HG02970 (cell line): ENCODE results near the gene LPAR5.

Experiments used
- ATAC-seq: cut with Tn5 transposase; IDR thresholded peaks from one replicate; pipeline ENCODE4 v1.9.1; 2021; ENCODE audit warnings: mild to moderate bottlenecking, moderate library complexity, moderate number of reproducible peaks; ENCODE audit not compliant: unreplicated experiment, low FRiP score

LPAR5 gene

DNA sequence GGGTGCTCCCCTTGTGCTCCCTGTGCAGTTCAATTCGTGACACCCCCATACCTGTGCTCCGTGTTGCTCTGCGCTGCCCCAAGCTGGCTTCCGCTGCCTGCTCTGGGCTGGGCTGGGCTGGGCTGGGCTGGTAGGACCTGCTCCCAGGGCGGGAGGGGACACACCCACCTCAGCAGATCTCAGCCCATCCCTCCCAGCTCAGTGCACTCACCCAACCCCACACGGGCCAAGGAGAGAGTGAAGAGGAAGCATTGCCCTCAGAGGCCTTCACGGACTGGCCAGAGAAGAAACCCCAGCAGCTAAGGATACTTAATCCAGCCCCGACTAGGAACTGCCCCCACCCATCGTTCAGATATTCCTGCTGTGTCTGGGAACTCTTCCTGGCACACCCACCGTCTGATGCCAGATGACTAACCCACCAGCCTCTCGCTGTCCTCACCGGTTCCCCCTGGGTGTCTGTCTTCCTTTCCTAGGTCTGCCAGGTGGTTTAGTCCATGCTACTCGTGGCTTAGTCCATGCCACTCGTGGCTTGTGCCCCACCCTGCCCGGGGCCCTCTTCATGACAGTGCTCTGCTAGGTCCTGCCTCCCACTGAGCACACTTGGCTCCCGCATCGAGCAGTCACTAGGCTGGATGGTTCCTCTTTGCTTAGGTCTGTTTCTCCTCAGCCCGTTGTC lies at the start of gene LPAR5:
TSS of gene LPAR5 (minus strand) at position 104 of the 676 bp plus-strand sequence. CDS start 14,711 bp downstream, outside the sequence.
- ATAC-seq, result peak; percentile 41

DNA sequence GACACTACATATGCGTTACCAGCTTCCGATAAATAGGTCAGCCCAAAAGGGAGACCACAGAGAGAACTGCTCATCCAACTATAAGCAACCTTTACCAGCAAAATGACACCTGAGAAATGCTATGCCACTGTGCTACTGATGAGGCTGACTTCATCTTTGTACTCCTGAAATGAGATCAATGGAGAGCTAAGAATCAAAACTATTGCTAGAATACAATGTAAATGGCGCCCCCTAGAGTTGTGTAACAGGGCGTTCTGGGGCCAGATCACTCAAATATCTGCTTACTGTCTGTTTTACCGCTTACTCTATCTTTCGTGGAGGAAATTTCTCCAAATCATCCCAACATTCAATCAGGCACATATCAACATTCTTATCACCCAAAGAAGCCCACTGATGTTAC lies 48.9 kb upstream of the LPAR5 start:
- no peak for ATAC-seq

DNA sequence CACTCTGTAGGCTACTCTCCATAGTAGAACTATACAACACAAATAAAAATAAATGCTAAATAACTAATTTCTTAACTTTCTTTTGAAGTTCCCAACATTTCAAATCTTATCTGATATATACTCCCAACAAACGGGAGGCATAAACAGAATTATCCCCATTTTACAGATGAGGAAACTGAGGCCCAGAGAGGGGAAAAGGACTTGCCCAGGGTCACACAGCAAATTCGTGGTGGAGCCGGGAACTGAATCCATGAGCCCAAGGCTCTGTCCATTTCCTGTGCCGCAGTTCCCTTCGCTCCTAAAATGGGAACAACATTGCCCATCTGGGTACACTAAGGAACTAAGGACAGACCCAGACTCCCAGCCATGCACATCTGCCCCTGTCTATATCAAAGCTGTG lies 41.2 kb upstream of the LPAR5 start:
- ATAC-seq, result no peak

DNA sequence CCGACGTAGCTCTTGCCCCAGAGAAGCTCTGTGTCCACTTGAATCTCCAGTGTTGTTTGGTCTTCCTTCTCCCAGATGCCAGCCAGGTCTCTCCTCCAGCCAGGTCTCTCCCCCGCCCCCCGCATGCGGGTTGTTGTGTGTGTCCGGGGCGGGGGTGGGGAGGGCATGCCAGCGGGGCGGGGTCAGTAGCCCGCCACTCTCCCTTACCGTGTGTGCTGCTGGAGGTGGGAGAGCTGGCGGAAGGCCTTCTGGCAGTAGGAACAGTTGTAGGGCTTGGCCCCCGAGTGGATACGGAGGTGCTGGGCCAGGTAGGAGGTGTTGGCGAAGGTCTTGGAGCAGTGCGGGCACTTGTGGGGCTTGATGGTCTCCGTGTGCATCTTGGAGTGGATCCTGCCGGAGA lies 36.4 kb upstream of the LPAR5 start:
- no peak for ATAC-seq

DNA sequence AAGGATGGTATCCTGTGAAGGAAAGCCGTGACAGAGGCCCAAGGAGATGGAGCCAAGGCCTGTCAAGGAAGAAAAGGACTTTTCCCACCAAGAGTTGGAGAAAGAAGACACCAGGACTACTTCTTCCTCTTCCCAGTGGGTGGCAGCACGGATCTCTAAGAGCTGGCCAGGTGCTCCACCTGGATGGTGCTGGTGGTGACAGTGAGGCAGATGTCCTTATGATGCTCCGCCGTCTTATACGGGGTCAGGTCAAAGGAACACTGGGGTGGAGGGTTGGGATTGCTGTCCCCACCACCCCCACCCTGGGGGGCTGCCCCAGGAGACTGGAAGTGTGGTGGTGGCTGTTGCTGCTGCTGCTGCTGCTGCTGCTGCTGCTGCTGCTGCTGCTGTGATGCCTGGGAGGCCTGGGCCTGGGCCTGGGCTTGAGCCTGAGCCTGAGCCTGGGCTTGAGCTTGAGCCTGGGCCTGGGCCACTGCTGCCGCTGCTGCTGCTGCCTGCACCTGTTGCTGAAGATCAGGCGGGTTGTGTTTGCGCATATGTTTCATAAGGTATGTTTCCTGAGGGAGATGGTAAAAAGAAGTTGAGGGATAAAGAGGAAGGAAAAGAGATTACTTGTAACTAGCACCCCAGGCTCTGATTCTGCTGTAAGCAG lies 31.9 kb upstream of the LPAR5 start:
- ATAC-seq, result no peak

DNA sequence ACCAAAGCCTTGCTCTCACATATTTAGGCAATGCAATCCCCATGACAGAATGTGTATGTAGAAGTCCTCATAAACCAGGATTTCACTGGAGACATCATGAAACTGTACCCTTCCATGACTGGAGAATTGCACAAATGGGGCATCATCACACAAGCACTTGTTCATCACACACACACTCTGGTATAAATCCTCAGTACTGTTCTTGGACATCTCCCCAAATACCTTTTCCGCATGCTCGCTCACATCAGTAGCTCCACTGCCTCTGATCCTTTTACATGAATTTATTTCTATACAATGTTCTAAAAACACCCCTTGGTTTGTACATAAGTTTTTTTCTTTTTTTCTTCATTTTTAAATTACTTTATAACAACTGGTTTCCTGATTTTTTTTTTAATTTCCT lies 30.5 kb upstream of the LPAR5 start:
- no peak for ATAC-seq

DNA sequence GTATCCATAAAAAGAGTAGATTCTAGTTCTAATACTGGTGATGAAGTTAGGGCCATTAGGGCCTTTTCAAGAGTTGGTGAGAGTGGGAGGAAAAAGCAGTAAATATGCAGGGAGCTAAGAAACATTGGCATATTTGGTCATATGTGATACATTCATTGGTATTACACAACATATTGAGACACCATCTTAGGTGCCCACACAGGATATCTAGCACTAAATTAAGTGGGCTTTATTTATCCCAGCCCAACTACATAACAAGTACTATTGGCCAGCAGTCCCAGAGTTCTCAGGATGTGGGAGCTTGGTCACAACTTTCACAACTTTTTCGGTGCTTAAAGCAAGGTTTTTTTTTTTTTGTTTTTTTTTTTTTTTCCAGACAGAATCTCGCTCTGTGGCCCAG lies 29.1 kb upstream of the LPAR5 start:
- ATAC-seq, result no peak

DNA sequence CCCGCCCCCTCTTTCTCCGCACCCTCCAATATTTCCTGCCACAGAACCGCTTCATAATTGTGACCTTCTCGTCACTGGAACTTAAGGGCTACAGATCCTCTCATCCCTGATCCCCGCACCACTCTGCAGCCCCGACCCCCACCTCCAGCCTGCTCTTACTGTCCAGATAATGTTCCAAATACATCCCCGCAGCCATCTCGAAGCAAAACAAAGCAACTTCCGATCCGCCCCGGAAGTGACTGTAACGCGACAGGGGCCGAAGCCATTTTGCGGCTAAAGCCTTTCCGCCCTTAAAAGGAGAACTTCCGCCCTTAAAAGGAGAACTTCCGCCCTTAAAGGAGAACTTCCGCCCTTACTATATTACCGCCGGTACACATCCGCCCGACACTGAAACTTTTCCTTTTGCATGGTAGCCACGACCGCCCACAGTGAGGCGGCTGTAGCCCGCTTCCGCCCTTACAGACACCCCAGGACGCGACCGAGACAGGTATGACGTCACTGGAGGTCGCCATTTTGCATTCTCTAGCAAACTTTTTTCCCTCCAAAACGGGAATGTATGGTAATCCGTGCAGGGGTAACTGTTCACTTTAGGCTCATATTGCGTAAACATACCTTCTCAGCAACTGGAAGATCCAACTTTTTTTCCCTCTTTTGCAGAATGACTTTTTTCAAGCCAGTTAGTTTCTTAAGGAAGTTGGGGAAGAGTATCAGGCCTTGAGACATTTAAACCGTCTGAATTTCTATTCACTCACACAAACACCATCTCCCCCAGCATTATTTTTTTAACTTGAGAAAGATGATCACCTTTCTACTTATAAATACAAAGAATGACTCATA lies 27.4 kb upstream of the LPAR5 start, which contains the start of gene ING4:
TSS of gene ING4 (minus strand) at position 214 of the 837 bp plus-strand sequence. CDS start at position 196, 18 bp downstream.
- ATAC-seq, result peak; percentile 95

DNA sequence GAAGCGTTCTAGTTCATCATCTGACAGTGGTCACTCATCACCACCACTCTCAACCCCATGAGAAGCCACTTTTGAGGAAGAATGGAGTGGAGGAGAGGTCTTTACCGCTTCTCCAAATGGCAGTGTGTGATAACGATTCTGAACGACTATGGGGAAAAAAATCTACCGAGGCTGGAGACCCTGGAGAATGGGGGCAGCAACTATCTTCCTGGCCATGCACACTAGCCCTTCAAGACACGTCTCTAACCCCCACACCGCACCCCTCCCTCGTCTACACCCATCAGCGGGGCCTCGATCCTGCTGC lies 26.8 kb upstream of the LPAR5 start:
- ATAC-seq, result no peak

DNA sequence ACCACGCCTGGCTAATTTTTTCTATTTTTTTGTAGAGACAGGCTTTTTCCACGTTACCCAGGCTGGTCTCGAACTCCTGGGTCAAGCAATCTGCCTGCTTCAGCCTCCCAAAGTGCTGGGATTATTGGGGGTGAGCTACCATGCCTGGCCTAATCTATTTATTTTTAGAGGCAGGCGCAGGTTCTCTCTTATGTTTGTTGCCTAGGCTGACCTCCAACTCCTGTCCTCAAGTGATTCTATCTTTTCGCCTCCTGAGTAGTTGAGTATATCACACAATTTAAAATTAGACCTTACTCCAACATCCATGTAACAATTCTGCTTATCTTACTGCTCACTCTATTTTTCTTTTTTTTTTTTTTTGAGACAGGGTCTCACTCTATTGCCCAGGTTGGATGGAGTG lies 18.2 kb upstream of the LPAR5 start:
- ATAC-seq, result no peak

DNA sequence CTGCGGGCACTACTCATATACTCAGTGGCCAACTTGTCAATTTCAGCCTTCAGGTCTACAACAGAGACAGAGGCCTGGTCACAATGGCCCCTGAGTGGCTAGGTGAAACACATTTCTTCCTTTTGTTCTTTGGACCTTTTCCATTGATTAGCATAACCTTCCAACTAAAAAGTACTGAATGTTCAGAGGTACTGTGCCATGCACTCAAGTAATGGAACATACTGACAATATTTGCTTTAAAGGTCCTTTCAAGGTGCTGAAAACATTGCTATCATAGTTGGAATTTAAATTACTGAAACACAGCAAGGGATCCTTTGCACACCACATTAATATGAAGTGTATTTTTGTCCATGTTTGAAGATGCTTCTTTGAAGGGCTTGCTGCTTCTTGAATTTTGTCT lies 17.6 kb upstream of the LPAR5 start:
- ATAC-seq, result no peak

DNA sequence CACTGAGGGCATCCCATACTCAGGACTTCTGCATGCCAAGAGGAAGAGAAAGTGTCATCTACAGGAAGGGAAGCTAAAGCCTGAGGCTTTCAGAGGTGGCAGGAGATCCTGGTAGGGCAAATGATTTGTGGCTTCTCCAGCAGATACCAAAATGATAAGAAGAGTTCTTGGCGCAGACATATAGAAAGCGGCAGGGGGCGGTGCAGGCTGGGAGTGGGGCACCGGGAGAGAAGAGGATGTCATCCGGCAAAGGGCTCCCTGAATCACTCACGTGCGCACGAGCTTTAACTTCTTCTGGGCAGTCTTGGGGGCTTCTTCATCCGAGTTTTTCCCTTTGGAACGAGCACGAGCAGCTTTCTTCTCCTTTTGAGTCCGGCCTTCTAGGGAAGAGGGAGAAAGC lies 16.6 kb upstream of the LPAR5 start:
- no peak for ATAC-seq

DNA sequence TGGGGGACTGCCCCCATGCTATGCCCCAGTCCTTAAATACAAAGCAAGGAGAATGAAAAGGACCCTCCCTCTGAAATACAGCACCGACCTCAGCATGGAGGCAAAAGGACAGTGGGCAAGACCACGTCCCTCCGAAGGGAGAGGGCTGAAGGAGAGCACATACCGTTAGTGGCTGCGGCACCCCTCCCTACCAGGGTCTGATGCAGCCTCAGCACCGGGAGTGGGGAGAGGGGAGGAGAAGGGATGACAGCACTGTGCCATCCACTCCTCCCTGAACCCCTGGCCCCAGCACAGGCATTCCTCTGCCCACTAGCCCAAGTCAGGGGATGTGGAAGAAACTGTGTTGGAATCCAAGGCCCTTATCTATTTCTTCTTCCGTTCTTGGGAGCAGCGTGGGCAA lies 15.1 kb upstream of the LPAR5 start:
- no peak for ATAC-seq

DNA sequence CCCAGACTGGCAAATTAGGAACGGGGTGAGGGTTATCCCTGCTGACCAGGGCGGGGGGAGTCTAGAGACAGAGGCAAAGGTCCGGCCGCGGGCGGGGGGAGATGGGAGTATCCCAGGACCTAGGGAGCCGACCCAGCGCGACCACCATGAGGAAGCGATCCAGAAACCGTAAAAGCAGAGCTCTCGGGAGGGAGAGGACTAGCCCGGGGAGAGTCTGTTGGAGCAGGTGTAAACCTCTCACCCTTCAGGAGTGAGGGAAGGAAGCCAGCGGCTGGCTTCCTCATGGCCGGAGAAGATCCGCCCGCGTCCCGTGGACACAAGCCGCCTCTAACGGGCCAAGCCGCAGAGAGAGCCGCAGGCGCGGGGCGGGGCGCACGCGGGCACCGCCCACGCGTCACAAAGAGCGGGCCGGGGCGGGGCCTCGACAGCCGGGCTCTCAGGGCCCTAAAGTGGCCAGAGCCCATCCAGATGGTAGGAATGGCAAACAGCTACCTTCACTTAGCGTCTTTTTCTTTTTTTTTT lies 11.4 kb upstream of the LPAR5 start, which contains the start of gene ACRBP:
TSS of gene ACRBP (minus strand) at position 350 of the 522 bp plus-strand sequence. CDS start at position 284, 66 bp downstream.
- ATAC-seq, result no peak

DNA sequence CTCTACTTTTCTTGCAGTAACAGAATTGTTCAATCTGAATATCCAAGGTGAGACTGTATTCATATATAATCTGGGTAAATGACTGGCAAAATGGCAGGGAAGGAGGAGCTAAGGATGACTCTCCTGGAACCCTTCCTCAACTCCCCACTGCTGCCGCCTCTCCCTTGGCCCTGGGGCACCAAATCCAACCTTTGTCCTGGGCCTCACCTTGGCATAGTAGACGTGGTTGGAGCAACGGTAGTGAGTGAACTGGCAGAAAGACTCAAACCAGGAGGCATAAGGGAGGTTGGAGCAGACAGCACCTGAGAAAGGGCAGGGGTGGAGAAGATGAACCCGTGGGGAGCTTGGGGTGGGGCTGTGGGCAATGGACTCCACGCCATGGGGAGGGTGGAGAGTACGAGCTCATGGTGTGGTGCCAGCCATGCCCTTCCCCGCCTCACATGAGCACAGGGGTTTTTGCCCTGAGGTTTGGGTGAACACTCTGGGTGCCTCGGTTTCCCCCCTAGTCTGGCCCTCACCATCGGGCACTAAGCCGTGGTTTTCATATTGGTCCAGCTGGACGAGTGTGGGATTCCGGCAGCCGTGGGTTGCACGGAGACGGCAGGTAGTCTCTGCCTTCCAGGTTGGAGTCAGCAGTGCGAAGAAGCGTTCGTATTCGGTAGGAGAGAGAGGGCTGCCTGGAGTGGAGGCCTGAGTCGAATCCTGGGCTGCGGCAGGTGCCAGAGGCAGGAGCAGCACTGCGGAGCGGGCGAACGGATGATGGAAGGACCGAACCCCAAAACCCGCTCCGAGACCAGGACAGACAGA lies 10.7 kb upstream of the LPAR5 start:
- ATAC-seq, result no peak

DNA sequence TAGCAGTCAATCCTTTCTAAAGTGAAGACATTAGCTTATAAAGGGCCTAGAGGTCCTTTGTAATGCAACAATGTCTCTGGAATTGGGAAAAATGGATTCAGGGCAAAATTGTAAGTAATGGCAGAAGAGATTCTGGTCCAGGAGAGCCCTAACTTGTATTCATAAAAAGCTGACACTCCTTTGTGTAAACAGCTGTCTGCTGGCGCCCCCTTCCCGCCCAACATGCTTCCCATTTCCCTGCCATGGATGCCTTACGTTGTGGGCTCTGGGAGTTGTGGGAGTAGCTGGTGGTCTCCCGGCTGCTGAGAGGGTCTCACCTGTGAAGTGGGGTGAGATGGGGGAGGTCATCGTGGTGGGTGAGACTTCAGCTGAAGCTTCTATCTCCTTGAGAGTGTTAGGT lies 9.1 kb upstream of the LPAR5 start:
- no peak for ATAC-seq

DNA sequence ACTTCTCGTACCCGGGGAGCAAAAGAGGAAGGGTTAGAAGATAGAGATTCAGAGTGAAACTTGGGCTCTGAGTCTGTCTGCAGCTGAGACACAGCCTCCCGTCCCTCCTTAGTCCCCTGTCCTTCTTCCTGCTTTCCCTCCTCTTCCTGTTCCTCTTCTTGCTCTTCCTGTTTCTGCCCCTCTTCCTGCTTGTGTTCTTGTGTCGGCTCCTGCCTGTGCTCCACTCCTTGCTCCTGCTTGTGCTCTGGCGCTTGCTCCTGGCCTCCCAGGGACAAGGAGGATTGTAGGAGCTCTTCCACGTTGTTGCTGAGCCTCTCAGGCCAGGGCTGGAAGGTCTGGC lies 8.5 kb upstream of the LPAR5 start:
- ATAC-seq, result no peak

DNA sequence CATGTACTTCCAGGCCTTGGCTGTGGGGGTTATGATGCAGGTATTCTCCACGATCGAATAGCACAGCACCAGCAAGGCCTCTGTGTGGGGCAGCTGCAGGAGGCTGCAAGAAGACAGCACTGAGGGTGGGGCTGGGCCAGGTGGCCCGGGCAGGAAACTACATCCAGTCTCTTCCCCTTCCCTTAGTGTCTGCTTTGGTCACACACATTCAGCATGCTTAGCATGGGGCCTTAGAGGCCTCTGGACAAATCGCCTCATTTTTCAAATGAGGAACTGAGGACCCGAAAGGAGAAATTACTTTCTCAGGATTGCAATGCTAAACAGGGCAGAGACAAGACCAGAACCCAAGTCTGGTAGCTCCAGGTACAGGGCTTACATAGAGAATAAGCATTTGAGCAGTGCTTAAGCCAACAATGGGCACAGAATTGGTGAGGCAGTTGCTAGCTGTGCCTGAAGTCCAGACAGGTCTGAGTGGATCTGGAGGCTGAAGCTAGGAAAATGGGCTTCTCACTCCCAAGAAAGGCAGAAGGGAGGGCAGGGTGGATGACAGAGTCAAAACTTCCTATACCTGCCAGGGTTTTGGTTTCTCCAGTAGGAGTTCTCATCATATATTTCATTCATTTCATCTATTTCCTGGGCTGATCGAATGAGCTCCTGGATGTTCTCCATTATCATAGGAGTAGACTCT lies 8.0 kb upstream of the LPAR5 start:
- ATAC-seq, result no peak

DNA sequence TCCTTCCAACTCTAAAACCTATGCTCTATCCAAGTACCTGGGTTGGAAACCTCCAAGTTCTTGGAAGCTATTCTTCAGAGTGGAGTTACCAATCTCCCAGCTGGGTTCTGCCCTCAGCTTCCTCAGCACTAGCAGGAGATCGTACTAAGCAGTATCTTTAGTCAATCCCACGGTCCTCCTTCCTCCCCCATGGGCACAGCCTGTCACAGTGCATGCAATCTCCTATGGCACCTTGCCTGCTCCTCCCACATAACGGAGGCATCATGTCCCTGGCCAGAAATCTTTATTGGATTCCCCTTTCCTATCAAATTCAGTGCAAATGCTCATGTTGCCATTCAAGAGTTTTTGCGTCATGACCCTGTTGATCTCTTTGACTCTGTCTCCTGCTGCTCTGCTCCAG lies 5.4 kb upstream of the LPAR5 start:
- ATAC-seq, result no peak

DNA sequence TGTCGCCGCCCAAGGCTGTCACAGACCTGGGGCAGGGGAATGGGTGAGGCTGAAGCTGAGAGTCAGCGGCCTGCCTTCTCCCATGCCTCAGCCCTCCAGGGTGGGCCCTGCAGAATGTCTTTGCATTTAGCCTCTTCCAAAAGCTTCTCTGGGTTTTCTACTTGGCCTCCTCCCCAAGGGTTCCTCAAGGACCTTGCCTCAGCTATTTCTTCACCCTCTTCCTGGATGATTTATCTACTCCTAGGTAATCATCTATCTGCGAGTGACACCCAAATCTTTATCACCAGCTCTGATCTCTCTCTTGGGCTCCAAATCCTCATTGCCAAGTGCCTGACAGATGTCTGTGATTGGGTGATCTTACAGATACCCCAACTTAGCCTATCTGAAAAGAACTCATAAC lies 4.7 kb upstream of the LPAR5 start:
- ATAC-seq, result no peak
